NCI-H1048 (cell line): ENCODE measurements around the gene GRIN2A.
"Not testable (repeated sequence)": the region's sequence is repeated elsewhere in the genome, so short reads cannot be mapped to it uniquely, and the experiment has no call there.

Experiments used
- DNase-seq: peaks from one replicate; lab custom pipeline; 2025; lab: John Stamatoyannopoulos, UW

Gene GRIN2A

GRCh38 chr16:9911989-9912388 lies 270.2 kb downstream of the GRIN2A start:
- no peak for DNase-seq

- no peak for DNase-seq
These were observed 271.0 kb downstream of the GRIN2A start for GRCh38 chr16:9911231-9911630.

GRCh38 chr16:9909072-9909825 lies 273.0 kb downstream of the GRIN2A start:
- DNase-seq = no peak

GRCh38 chr16:9908613-9909012 lies 273.6 kb downstream of the GRIN2A start:
- DNase-seq = no peak

- DNase-seq = no peak
These were observed 274.5 kb downstream of the GRIN2A start for GRCh38 chr16:9907752-9908151.

GRCh38 chr16:9906218-9906617 lies 276.0 kb downstream of the GRIN2A start:
- no peak for DNase-seq

GRCh38 chr16:9904526-9904925 lies 277.7 kb downstream of the GRIN2A start:
- no peak for DNase-seq

- no peak for DNase-seq
These were observed 281.7 kb downstream of the GRIN2A start for GRCh38 chr16:9900576-9900975.

GRCh38 chr16:9898555-9898954 lies 283.7 kb downstream of the GRIN2A start:
- DNase-seq = no peak

GRCh38 chr16:9898124-9898523 lies 284.1 kb downstream of the GRIN2A start:
- no peak for DNase-seq

GRCh38 chr16:9895817-9896216 lies 286.4 kb downstream of the GRIN2A start:
- no peak for DNase-seq

- DNase-seq = no peak
These were observed 296.4 kb downstream of the GRIN2A start for GRCh38 chr16:9885876-9886275.

- DNase-seq = no peak
These were observed 296.8 kb downstream of the GRIN2A start for GRCh38 chr16:9885467-9885866.

GRCh38 chr16:9875981-9876380 lies 306.2 kb downstream of the GRIN2A start:
- not testable (repeated sequence) for DNase-seq

GRCh38 chr16:9874219-9874618 lies 308.0 kb downstream of the GRIN2A start:
- no peak for DNase-seq

GRCh38 chr16:9870962-9871361 lies 311.3 kb downstream of the GRIN2A start:
- no peak for DNase-seq

- no peak for DNase-seq
These were observed 312.5 kb downstream of the GRIN2A start for GRCh38 chr16:9869776-9870175.

- no peak for DNase-seq
These were observed 313.6 kb downstream of the GRIN2A start for GRCh38 chr16:9868606-9869149.

- DNase-seq = no peak
These were observed 315.1 kb downstream of the GRIN2A start for GRCh38 chr16:9867176-9867575.

GRCh38 chr16:9864461-9864860 lies 317.8 kb downstream of the GRIN2A start:
- no peak for DNase-seq

- no peak for DNase-seq
These were observed 319.9 kb downstream of the GRIN2A start for GRCh38 chr16:9862327-9862726.

GRCh38 chr16:9860876-9861275 lies 321.4 kb downstream of the GRIN2A start:
- DNase-seq = no peak

- DNase-seq = no peak
These were observed 322.4 kb downstream of the GRIN2A start for GRCh38 chr16:9859701-9860327.
